Stimulated activated CD4-positive, alpha-beta T cell treated with anti-CD3 and anti-CD28 coated beads, Interleukin-12 subunit alpha, Interleukin-12 subunit beta, amount 100 ng/mL, for 4 hours (primary cell): ENCODE data around the gene NFIC.
"Not testable (repeated sequence)": the region's sequence is repeated elsewhere in the genome, so short reads cannot be mapped to it uniquely, and the experiment has no call there.

Source experiments
- DNase-seq: peaks from one replicate; pipeline ENCODE4 v3.0.0-alpha.2; 2020

NFIC gene

GRCh38 chr19:3496392-3497273 is 130.2 kb downstream of the NFIC start:
- DNase-seq = no peak

- DNase-seq = no peak
Observed at GRCh38 chr19:3497757-3498520, 131.6 kb downstream of the NFIC start.

- DNase-seq = no peak
Observed at GRCh38 chr19:3499738-3500428, 133.5 kb downstream of the NFIC start.

DNA sequence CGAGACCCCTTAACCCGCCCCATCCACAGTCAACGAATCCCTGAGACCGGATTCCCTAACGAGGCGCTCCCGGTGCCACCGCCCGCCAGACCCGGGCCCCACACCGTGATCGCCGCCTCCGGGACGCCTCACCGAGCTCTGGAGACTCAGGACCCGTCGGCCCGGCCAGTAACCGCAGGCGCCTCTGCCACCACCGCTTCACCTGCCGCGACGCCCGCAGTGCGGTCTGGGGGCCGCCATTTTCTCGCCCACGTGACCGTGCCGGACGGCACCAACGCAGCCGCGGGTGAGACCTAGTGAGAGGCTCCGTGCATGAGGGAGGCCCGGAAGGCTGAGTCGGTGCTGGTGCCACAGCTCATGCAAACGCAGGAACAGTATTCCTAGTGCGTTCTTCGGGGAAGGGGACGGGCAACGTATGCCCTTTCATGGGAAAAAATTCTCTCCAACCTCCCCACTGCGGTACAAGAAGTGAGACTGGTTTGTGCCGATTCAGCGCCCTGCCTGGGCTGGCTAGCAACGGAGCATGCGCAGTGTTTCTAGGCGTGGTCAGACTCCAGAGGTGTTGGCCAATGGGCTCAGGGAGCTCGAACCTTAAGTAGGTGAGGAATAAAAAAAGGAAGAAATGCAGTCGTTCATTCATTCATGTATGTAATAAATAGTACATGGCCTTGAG is 134.2 kb downstream of the NFIC start, which contains the start of gene DOHH:
DOHH (minus strand) TSS at position 246 of the 673 bp plus-strand sequence. CDS start 3,860 bp downstream, outside the sequence.
- peak; percentile 95 for DNase-seq

DNA sequence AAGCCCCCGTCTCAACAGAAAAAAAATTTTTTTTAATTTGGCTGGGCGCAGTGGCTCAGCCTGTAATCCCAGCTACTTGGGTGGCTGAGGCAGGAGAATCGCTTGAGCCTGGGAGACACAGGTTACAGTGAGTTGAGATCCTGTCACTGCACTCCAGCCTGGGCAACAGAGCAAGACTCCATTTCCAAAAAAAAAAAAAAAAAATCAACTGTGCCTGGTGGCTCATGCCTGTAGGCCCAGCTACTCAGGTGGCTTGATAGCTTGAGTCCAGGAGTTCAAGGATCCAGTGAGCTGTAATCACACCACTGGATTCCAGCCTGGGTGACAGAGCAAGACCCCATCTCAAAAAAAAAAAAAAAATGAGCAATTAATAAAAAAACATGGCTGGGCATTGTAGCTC is 135.4 kb downstream of the NFIC start:
- no peak for DNase-seq

DNA sequence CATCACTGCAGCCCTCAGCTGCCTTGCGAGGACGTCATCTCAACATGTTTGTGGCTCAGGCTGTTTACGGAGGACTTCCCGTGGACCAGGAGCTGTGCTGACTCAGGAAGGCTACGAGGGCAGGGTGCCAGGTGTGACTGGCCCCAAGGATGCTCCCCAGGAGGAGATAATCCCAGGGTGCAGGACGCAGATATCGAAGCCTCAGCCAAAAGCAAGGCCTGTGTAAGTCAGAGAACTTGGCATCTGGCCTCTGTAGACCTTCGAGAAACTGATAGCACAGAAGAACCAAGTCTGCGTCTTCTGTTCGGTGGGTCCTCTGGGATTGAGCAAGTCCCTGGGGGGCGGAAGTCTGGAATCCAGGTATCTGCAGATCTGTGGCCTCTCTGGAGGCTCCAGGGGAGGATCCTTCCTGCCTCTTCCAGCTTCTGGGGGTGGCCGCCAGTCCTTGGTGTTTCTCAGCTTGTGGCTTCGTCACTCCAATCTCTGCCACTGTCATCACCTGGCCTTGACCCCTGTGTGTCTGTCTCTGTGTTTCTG is 136.7 kb downstream of the NFIC start:
- DNase-seq = no peak

- no peak for DNase-seq
Observed at GRCh38 chr19:3504735-3505134, 138.4 kb downstream of the NFIC start.

DNA sequence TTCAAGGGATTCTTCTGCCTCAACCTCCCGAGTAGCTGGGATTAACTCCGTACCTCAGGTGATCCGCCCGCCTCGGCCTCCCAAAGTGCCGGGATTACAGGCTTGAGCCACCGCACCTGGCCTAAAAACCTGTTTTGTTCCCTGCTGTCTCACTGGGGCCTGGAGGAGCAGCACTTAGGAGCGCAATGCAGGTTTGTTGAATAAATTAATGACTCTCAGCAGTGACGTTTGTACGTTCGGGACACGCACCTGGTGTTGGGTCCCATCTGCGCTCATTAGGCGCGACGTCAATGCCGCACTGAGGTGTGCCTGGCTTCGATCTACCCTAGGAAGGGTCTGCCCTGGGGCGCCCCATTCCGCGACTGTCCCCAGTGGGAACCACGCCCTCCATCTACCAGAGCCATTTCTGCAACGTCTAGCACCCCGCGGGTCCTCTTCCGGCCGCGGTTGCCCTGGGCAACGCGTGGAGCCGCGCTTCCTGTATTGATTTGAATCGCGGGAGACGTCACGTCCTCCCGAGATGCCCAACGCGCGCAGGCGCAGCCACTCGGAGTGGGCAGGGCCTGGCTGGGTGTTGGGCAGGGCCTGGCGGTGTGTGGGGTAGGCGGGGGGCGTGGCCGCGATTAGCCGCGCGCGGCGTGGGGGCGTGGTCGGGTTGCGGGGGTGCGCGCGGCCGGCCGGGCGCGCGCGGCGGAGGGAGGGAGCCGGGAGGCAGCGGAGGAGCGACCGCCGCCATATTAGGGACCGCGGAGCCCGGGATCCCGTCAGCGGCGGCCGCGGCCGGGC is 139.4 kb downstream of the NFIC start, which contains the start of gene FZR1:
FZR1 (plus strand) TSS at position 714 of the 786 bp plus-strand sequence. CDS start 16,679 bp downstream, outside the sequence.
- DNase-seq = peak; percentile 99

GRCh38 chr19:3506384-3507340 is 140.3 kb downstream of the NFIC start:
- DNase-seq = peak; percentile 18

- peak; percentile 49 for DNase-seq
Observed at GRCh38 chr19:3507371-3508120, 141.2 kb downstream of the NFIC start.

GRCh38 chr19:3508121-3508661 is 141.8 kb downstream of the NFIC start:
- DNase-seq = not testable (repeated sequence)

GRCh38 chr19:3508771-3509535 is 142.6 kb downstream of the NFIC start:
- no peak for DNase-seq

- DNase-seq = no peak
Observed at GRCh38 chr19:3509566-3509989, 143.2 kb downstream of the NFIC start.

GRCh38 chr19:3510727-3511126 is 144.3 kb downstream of the NFIC start:
- no peak for DNase-seq

GRCh38 chr19:3511506-3512251 is 145.3 kb downstream of the NFIC start:
- DNase-seq = no peak

DNA sequence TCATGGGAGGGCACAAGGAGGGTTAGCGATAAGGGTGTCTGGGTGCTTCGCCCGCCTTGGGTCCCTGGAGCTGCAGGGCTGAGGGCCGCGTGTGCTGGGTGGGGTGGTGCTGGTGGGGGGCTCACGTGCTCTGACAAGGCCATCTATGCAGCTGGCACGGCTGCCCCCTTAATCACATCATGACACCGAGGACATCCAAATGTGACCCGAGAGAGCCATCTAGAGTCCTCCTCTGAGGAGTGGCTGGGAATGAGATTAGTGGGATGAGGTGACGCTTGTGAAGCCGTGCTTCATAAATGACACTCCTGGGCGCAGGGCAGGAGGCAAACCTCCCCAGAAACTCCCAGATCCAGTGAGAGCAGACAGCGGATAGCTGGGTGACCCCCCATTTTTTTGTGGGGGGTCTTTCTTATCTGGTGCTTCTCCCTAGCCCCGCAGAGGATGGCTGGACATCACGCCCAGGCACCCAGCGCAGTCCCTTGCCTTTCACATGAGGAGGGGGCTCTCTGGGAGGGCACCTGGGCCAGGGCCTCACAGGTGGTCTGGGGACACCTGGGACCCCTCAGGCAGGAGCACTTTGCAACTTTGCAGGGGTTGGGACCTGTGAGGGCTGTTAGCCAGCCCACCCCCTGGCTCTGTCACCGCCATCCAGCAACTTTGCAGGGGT is 146.3 kb downstream of the NFIC start:
- no peak for DNase-seq
